K562 (cell line): ENCODE results near the gene NFKBIB. TPM values are rescaled to one million over a fixed set of nuclear protein-coding genes. Genes with fewer than 3 reads are reported as not detected.

Experiments used
- ATAC-seq: fragments of 200-7000 bp; cut with Tn5 transposase; 3 replicates; pipeline ENCODE4 v1.9.1; 2020; ENCODE audit warnings: moderate library complexity
- BruUV-seq: library from RNA; stranded (reverse); fragments of 400-500 nt; replicated peaks from 2 replicates; lab custom pipeline; 2021; lab: Mats Ljungman, UMichigan
- CTCF ChIA-PET: fragments of 300-600 bp; formaldehyde crosslinking; extraction: SDS; loops from one replicate; lab custom pipeline; 2021; ENCODE audit warnings: low intra/inter-chr PET ratio; lab: Yijun Ruan, JAX
- POLR2A ChIA-PET: fragments of 300-600, 350-650 bp; sonication (Branson Sonifier 250); formaldehyde crosslinking; extraction: SDS; loops from one replicate; lab custom pipeline; 2021; ENCODE audit warnings: antibody characterized with exemption, inconsistent platforms; lab: Yijun Ruan, JAX
- DNase-seq, 4 experiments: peaks; one replicate each; pipeline versions ENCODE4 v3.0.0 to v3.0.0-alpha.2; 2011 to 2018; ENCODE audit warnings: low spot score in 3 of 4, mixed read lengths in 3 of 4; ENCODE audit errors: extremely low read depth in 1 of 4
- FAIRE-seq: peaks from 2 replicates; lab custom pipeline; 2011; peaks lifted over from hg19 to GRCh38; lab: Jason Lieb, UNC
- H2AFZ ChIP-seq: 2 replicates; pipeline ENCODE4 v1.6.0; 2011; ENCODE audit warnings: low read depth, low read length, control low read depth, inconsistent platforms
- H3K27ac ChIP-seq: fragments of 200-600 bp; 3 replicates; pipeline ENCODE4 v1.8.0; 2011; ENCODE audit warnings: low read depth, mild to moderate bottlenecking, control low read depth, inconsistent platforms, low read length, moderate library complexity, mixed read lengths; ENCODE audit errors: extremely low read depth
- H3K27me3 ChIP-seq, 2 experiments: fragments of 300-600 bp in 1 of 2; 2 replicates in 1 of 2; 3 replicates in 1 of 2; pipeline versions ENCODE4 v1.6.0 to v1.8.0; 2011; ENCODE audit warnings: inconsistent platforms in 2 of 2, low read length in 2 of 2, mild to moderate bottlenecking in 1 of 2, mixed read lengths in 1 of 2, moderate library complexity in 1 of 2; ENCODE audit not compliant: control insufficient read depth in 2 of 2, insufficient read depth in 2 of 2
- H3K36me3 ChIP-seq: fragments of 300-600 bp; 3 replicates; pipeline ENCODE4 v1.8.0; 2011; ENCODE audit warnings: mild to moderate bottlenecking, low read length, inconsistent platforms; ENCODE audit not compliant: control insufficient read depth, insufficient read depth
- H3K4me1 ChIP-seq, 2 experiments: fragments of 200-600 bp in 1 of 2; replicated peaks in 1 of 2; 2 replicates in 1 of 2; 3 replicates in 1 of 2; pipeline versions ENCODE4 v1.5.1 to v1.8.0; 2011; ENCODE audit warnings: inconsistent platforms in 2 of 2, low read length in 2 of 2, mild to moderate bottlenecking in 1 of 2, mixed read lengths in 1 of 2, moderate library complexity in 1 of 2; ENCODE audit not compliant: control insufficient read depth in 2 of 2, insufficient read depth in 2 of 2
- H3K4me2 ChIP-seq: 2 replicates; pipeline ENCODE4 v1.6.1; 2011; ENCODE audit warnings: low read length, control low read depth, inconsistent platforms, mixed read lengths; ENCODE audit not compliant: insufficient read depth
- H3K4me3 ChIP-seq: fragments of 200-600 bp; sonication (generic), shearing (Covaris generic); 2 replicates; pipeline ENCODE4 v1.5.1; 2016; ENCODE audit warnings: control low read depth, inconsistent platforms
- H3K79me2 ChIP-seq: fragments of 200-600 bp; 3 replicates; pipeline ENCODE4 v1.8.0; 2011; ENCODE audit warnings: low read length, inconsistent platforms; ENCODE audit not compliant: control insufficient read depth, insufficient read depth
- H3K9ac ChIP-seq, 2 experiments: 2 replicates each; pipeline versions ENCODE4 v1.6.0 to v1.6.1; 2011; ENCODE audit warnings: low read depth in 2 of 2, low read length in 2 of 2, control low read depth in 1 of 2, inconsistent platforms in 1 of 2, mild to moderate bottlenecking in 1 of 2, mixed read lengths in 1 of 2; ENCODE audit not compliant: insufficient read depth in 1 of 2
- H3K9me1 ChIP-seq: one replicate; pipeline ENCODE4 v1.6.0; 2011; ENCODE audit warnings: inconsistent platforms, mild to moderate bottlenecking, low read length, moderate library complexity; ENCODE audit not compliant: control insufficient read depth, insufficient read depth
- H3K9me3 ChIP-seq: replicated peaks from 2 replicates; pipeline ENCODE4 v1.5.1; 2011; ENCODE audit warnings: low read depth, low read length, inconsistent platforms; ENCODE audit not compliant: control insufficient read depth, insufficient read depth
- H4K20me1 ChIP-seq: replicated peaks from 2 replicates; pipeline ENCODE4 v1.6.1; 2011; ENCODE audit warnings: low read length, inconsistent platforms, mixed read lengths; ENCODE audit not compliant: control insufficient read depth, insufficient read depth
- BHLHE40 ChIP-seq: IDR thresholded peaks from 2 replicates; pipeline ENCODE4 v1.6.1; 2011; ENCODE audit warnings: low read length, improper control_type of control experiment
- CCAR2 ChIP-seq: fragments of 200-400 bp; formaldehyde crosslinking; IDR thresholded peaks from 2 replicates; pipeline ENCODE4 v1.6.1; 2017; ENCODE audit warnings: mild to moderate bottlenecking, low read depth, low read length
- CEBPG ChIP-seq, 3 experiments: fragments of 200-800 bp in 1 of 3; sonication (Bioruptor generic) in 1 of 3; sonication (generic) in 1 of 3; formaldehyde crosslinking in 1 of 3; IDR thresholded peaks in 2 of 3; conservative IDR thresholded peaks in 1 of 3; 2 replicates each; pipeline versions ENCODE4 v1.6.1 to v1.8.0; 2016 to 2022; ENCODE audit warnings: missing compliant biosample characterization in 2 of 3, missing genetic modification characterization in 2 of 3, mild to moderate bottlenecking in 1 of 3, missing genetic modification reagents in 1 of 3
- CHD4 ChIP-seq: fragments of 200-600 bp; sonication (generic); IDR thresholded peaks from 3 replicates; pipeline ENCODE4 v1.6.1; 2012; ENCODE audit warnings: low read depth, mild to moderate bottlenecking, mixed read lengths, low read length, inconsistent platforms; ENCODE audit not compliant: insufficient read depth, insufficient replicate concordance, poor library complexity, severe bottlenecking
- CUX1 ChIP-seq: fragments of 200-800 bp; sonication (Bioruptor generic); IDR thresholded peaks from 2 replicates; pipeline ENCODE4 v1.6.1; 2016; ENCODE audit warnings: missing genetic modification characterization, missing compliant biosample characterization
- EGR1 ChIP-seq: fragments of 450-650 bp; conservative IDR thresholded peaks from 2 replicates; pipeline ENCODE4 v1.6.1; 2017; ENCODE audit warnings: mild to moderate bottlenecking
- RBM14 ChIP-seq: fragments of 200-400 bp; formaldehyde crosslinking; IDR thresholded peaks from 2 replicates; pipeline ENCODE4 v1.6.1; 2018; ENCODE audit warnings: low read depth, mild to moderate bottlenecking, low read length, moderate library complexity, borderline replicate concordance; ENCODE audit not compliant: insufficient read depth
- SMARCE1 ChIP-seq: fragments of 450-650 bp; IDR thresholded peaks from 2 replicates; pipeline ENCODE4 v1.7.1; 2016; ENCODE audit warnings: mild to moderate bottlenecking
- SRSF9 ChIP-seq: fragments of 200-400 bp; formaldehyde crosslinking; IDR thresholded peaks from 2 replicates; pipeline ENCODE4 v1.6.1; 2017; ENCODE audit warnings: low read depth, low read length, borderline replicate concordance
- TCFL5 ChIP-seq: fragments of 250-450 bp; sonication (Bioruptor Pico); conservative IDR thresholded peaks from 2 replicates; pipeline ENCODE4 v1.6.1; 2021; ENCODE audit warnings: mild to moderate bottlenecking, moderate library complexity, matching md5 sums
- TRIM25 ChIP-seq: fragments of 450-650 bp; IDR thresholded peaks from 2 replicates; pipeline ENCODE4 v1.7.0; 2016; ENCODE audit warnings: borderline replicate concordance
- U2AF1 ChIP-seq: fragments of 200-400 bp; formaldehyde crosslinking; optimal IDR thresholded peaks from 2 replicates; pipeline ENCODE3; 2017; ENCODE audit warnings: mild to moderate bottlenecking, low read depth, low read length, moderate library complexity
- ZBTB9 ChIP-seq: fragments of 450-650 bp; formaldehyde crosslinking; IDR thresholded peaks from 2 replicates; pipeline ENCODE4 v1.4.0; 2020; ENCODE audit warnings: mild to moderate bottlenecking, moderate library complexity
- ZNF695 ChIP-seq: fragments of 450-650 bp; formaldehyde crosslinking; IDR thresholded peaks from 2 replicates; pipeline ENCODE4 v1.4.0; 2020; ENCODE audit warnings: mild to moderate bottlenecking, moderate library complexity
- ZNF785 ChIP-seq: fragments of 250-450 bp; sonication (Bioruptor Pico); IDR thresholded peaks from 2 replicates; pipeline ENCODE4 v1.4.0; 2020; ENCODE audit warnings: mild to moderate bottlenecking
- WGBS: fragments of 100-300 bp; shearing (Covaris generic); methylation state at CpG from one replicate; pipeline ENCODE4 v1.1.6; 2016; ENCODE audit warnings: low coverage, mixed read lengths; ENCODE audit not compliant: insufficient coverage; ENCODE audit errors: missing lambda C conversion rate; 5-methylcytosine and 5-hydroxymethylcytosine counted together
- in situ Hi-C: fragments of 300-500 bp; cut with MboI; formaldehyde crosslinking; loops from 4 replicates; pipeline ENCODE4 v1.15.0; 2018; ENCODE audit warnings: inconsistent platforms, mixed read lengths
- intact Hi-C: fragments of 100-400 bp; cut with micrococcal nuclease; formaldehyde crosslinking; loops from 2 replicates; pipeline ENCODE4 v1.14.2; 2022
- polyA plus RNA-seq, 8 experiments: library from polyadenylated mRNA; depleted of rRNA in 4 of 8; stranded (reverse) in 5 of 8; unstranded in 3 of 8; fragments of >200 nt; fragmentation: Nextera tagmentation in 2 of 8; fragmentation: Illumina TruSeq in 1 of 8; extraction: Ambion mirVana in 2 of 8; extraction: Trizol in 1 of 8; gene quantifications; 2 replicates each; pipeline versions ENCODE4 v1.2.1 to v1.2.3, GENCODE V29; 2011 to 2014; ENCODE audit warnings: inconsistent platforms in 1 of 8, missing spikeins in 1 of 8
- total RNA-seq, 7 experiments: library from RNA; depleted of rRNA in 6 of 7; stranded (reverse); fragments of >200 nt in 6 of 7; fragmentation: Illumina TruSeq in 2 of 7; extraction: Trizol in 2 of 7; gene quantifications; 2 replicates each; pipeline versions ENCODE4 v1.2.1 to v1.2.3, GENCODE V29; 2011 to 2021; ENCODE audit warnings: low replicate concordance in 1 of 7

The NFKBIB gene
- total and polyA plus RNA-seq, 9 of the 15 experiments (the other 6 are each of a cell fraction or from before 2014, with no cell fraction given), result 1.5 to 44.9 (median 10.4) TPM

- Histone ChIP-seq H3K36me3 (no peaks in the 10 kb centered on the region), H3K9me3 (no peaks in the 10 kb centered on the region), H3K79me2 (no peaks in the 10 kb centered on the region), H3K4me3 (no peak overlapping the region), H4K20me1 (no peaks in the 10 kb centered on the region), H3K9ac (no peak overlapping the region), H3K4me1 (peaks cover 0 to 27% of the 10 kb centered on the region in 2 experiments; a peak in 2 of 5 replicates), H2AFZ (no peak overlapping the region), H3K4me2 (no peak overlapping the region), H3K9me1 (no peaks in the 10 kb centered on the region), H3K27me3 (no peaks in the 10 kb centered on the region), H3K27ac (no peak overlapping the region)
- DNase-seq, result no peak
- ChIA-PET CTCF (no interaction called here), POLR2A (no interaction called here)
- TF ChIP-seq ZNF695 (CRISPR knock-in tag) (no peak), CEBPG (CRISPR knock-in tag; IDR thresholded peaks at IDR 0.05) (no peak), CEBPG (tag; conservative IDR thresholded peaks at IDR 0.05 in 1 of 2, IDR thresholded peaks at IDR 0.05 in 1 of 2) (no peak), TRIM25 (no peak), ZBTB9 (CRISPR knock-in tag) (no peak), BHLHE40 (no peak), SRSF9 (no peak), CHD4 (no peak), CCAR2 (no peak), SMARCE1 (no peak), RBM14 (no peak), CUX1 (CRISPR knock-in tag) (no peak), EGR1 (no peak), TCFL5 (no peak), ZNF785 (CRISPR knock-in tag) (no peak), U2AF1 (no peak)
- BruUV-seq, result no TSS peak
- no peak for FAIRE-seq
- ATAC-seq, result no peak
- in situ Hi-C loops (no loop called here), intact Hi-C loops (no loop called here)
- 82% methylated on average over 19 of the region's 19 CpGs for WGBS
Observed at GRCh38 chr19:38870612-38871011, 29.2 kb upstream of the NFKBIB start.
